KBM-7 (cell line): ENCODE results near the gene EEF1A2.
"Not testable (repeated sequence)": the region's sequence is repeated elsewhere in the genome, so short reads cannot be mapped to it uniquely, and the experiment has no call there.

Source experiments
- DNase-seq: peaks from one replicate; pipeline ENCODE4 v3.0.0-alpha.2; 2015
- in situ Hi-C: fragments of 300-500 bp; cut with MboI; formaldehyde crosslinking; loops from 2 replicates; pipeline ENCODE4 v1.14.3; 2020; ENCODE audit warnings: low sequenced_read_pairs, low pct_unique_long_range_greater_than_20kb, mixed read lengths

Gene EEF1A2

DNA sequence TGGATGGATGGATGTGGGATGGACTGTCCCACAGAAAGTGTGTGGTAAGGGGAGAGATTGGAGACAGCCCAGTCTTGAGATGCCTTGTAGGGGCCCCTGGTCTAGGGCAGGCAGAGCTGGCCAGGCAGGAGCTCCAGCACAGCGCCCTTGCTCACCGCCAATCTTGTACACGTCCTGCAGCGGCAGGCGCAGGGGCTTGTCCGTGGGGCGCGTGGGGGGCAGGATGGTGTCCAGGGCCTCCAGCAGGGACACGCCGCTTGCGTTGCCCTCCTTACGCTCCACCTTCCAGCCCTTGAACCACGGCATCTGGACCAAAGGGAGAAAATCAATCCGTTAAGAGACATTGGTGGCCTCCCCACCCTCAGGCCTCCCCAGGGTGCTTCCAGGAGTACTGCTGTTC is 5.9 kb downstream of the EEF1A2 start:
- in situ Hi-C loops = no loop called here
- DNase-seq = no peak

GRCh38 chr20:63492518-63492917 is 6.4 kb downstream of the EEF1A2 start:
- in situ Hi-C loops = no loop called here

GRCh38 chr20:63491635-63492230 is 7.2 kb downstream of the EEF1A2 start:
- DNase-seq = no peak
- in situ Hi-C loops = no loop called here

More at GRCh38 chr20:63492518-63492917, 6.4 kb downstream of the EEF1A2 start:
- no peak for DNase-seq

DNA sequence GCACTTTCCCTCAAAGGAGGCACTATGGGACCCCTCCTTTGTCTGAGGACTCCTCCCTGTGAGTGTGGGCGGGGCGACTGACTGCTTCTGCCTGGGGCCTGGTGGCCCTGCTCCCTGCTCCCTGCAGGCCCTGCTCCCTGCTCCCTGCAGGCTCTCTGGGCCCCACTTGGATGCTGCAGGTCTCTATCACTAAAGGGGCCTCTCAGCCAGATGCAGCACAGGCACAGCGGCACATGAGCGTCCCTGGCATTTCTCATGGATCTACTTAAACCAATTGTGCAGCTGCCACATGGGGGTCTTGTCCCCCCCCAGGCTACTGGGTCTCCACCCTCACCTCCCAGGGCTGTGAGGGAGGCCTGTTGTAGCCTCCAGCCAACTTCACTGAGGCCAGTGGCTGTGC is 7.8 kb downstream of the EEF1A2 start:
- in situ Hi-C loops = no loop called here
- no peak for DNase-seq

DNA sequence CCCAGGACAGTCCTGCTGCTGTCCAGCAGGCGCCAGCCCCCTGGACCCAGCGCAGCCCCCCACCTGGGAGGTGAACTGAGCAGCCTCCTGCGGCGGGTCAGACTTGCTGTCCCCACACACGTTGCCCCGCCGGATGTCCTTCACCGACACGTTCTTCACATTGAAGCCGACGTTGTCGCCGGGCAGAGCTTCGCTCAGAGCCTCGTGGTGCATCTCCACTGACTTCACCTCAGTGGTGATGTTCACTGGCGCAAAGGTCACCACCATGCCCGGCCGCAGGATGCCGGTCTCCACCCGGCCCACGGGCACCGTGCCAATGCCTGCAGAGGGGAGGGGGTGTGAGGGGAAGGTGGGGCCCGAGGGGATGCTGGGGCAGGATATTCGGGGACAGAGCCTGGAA is 8.5 kb downstream of the EEF1A2 start:
- in situ Hi-C loops = no loop called here
- no peak for DNase-seq

DNA sequence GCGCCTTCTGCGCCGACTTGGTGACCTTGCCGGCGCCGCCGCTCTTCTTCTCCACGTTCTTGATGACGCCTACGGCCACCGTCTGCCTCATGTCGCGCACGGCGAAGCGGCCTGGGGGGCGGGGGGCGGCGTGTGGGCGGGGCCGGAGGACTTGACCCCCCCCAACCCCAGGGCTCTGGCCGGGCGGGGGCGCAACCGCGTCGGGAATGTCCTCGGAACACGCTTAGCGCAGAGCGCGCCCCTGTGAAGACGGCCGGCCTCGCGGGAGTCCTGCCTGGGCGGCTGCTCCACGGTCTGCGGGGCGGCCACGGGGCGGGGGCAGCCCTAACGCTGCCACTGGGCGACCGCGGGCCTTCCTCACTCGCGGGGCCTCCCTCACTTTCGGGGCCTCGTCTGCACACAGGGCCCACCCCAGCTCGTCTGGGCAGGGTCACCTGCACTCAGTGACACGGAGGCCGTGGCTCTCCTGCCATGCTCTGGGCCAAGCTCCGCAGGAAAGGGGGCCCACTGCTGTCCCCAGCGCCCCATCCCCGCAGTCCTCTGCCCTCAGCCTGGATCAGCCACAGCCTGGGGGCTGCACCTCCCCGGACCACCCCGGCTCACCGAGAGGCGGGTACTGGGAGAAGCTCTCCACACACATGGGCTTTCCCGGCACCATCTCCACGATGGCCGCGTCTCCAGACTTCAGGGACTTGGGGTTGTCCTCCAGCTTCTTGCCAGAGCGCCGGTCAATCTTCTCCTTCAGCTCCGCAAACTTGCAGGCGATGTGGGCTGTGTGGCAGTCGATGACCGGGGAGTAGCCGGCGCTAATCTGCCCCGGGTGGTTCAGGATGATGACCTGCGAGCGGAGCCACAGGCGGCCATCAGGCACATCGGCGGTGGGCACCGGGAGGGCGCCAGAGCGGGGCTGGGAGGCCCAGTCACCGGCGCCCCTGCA is 10.3 kb downstream of the EEF1A2 start:
- in situ Hi-C loops = no loop called here
- no peak for DNase-seq

GRCh38 chr20:63487781-63488241 is 11.1 kb downstream of the EEF1A2 start:
- in situ Hi-C loops = no loop called here
- DNase-seq = no peak

- no peak for DNase-seq
- in situ Hi-C loops = no loop called here
These were observed 11.6 kb downstream of the EEF1A2 start for GRCh38 chr20:63487116-63487764.

GRCh38 chr20:63486300-63486855 is 12.5 kb downstream of the EEF1A2 start:
- in situ Hi-C loops = no loop called here
- DNase-seq = no peak

- no peak for DNase-seq
- in situ Hi-C loops = no loop called here
These were observed 14.1 kb downstream of the EEF1A2 start for GRCh38 chr20:63484651-63485403.

DNA sequence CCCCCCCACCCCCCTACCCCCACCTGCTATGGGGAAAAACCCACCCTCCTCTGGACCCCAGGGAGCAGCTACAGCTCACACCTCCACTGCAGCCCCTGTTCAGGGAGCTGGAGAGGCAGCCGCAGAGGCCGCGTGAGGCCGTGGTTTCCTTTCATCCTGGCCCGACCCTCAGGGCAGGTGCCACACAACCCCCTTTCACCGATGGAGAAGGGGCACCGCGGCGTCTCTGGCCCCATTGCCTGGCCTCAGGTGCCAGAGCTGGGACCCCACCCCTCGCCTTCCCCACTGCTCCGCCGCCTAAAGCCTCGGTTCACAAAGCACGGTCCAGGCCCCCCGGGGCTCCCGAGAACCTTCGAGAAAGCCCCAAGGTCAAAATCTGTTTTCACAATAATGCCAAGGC is 14.6 kb downstream of the EEF1A2 start:
- DNase-seq = no peak
- in situ Hi-C loops = no loop called here

- DNase-seq = no peak
- in situ Hi-C loops = no loop called here
These were observed 15.0 kb downstream of the EEF1A2 start for GRCh38 chr20:63483834-63484233.

- DNase-seq = no peak
- in situ Hi-C loops = no loop called here
These were observed 16.8 kb downstream of the EEF1A2 start for GRCh38 chr20:63482021-63482587.

GRCh38 chr20:63481503-63481902 is 17.4 kb downstream of the EEF1A2 start:
- no peak for DNase-seq
- in situ Hi-C loops = no loop called here

DNA sequence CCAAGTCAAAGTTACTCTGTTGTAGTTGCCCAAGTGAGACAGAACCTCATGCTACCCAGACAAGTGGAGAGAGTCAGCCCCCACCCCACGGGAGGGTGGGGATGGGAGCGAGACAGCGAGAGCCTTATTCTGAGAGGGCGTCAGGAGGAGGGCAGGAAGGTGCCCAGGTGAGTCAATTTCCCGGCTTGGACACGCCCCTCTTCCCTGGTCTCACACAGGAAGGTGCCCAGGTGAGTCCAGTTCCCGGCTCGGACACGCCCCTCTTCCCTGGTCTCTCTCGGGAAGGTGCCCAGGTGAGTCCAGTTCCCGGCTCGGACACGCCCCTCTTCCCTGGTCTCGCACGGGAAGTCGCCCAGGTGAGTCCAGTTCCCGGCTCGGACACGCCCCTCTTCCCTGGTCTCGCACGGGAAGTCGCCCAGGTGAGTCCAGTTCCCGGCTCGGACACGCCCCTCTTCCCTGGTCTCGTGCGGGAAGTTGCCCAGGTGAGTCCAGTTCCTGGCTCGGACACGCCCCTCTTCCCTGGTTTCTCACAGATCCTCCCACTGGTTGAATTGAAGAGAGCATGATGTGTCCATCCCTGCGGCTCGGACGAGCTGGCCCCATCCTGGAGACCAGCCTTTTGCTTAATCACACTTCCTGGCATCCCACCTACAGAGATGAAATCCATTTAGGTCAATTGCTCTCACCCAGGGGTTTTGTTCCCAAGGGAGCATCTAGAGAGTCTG is 19.0 kb downstream of the EEF1A2 start:
- DNase-seq, in situ Hi-C loops: not testable (repeated sequence)

GRCh38 chr20:63478346-63479302 is 20.3 kb downstream of the EEF1A2 start:
- in situ Hi-C loops = no loop called here
- no peak for DNase-seq

- in situ Hi-C loops = no loop called here
- no peak for DNase-seq
These were observed 20.9 kb downstream of the EEF1A2 start for GRCh38 chr20:63477944-63478343.
